Transverse colon (tissue), 3 donors: Measurements from ENCODE around the gene GALNT18.

ENCODE experiments used
- CTCF ChIP-seq, 5 experiments: fragments of 200-600 bp in 3 of 5; fragments of 450-650 bp in 2 of 5; sonication (generic) in 3 of 5; IDR thresholded peaks; 1 replicate in 2 of 5; 2 replicates in 3 of 5; pipeline ENCODE4 v1.5.1; 2016 to 2017; ENCODE audit warnings: antibody characterized with exemption in 5 of 5, inconsistent platforms in 3 of 5, mild to moderate bottlenecking in 2 of 5, moderate library complexity in 1 of 5
- EP300 ChIP-seq: sonication (generic); formaldehyde crosslinking; IDR thresholded peaks from one replicate; pipeline ENCODE4 v1.6.1; 2017; ENCODE audit warnings: antibody characterized with exemption, low read depth

- TF ChIP-seq CTCF (IDR thresholded peaks at IDR 0.05) (no peak), EP300 (no peak)
These were observed 301.0 kb downstream of the GALNT18 start for GRCh38 chr11:11320825-11321224.
